ENCODE measurements around the gene ALLC. TPM values are rescaled to one million over a fixed set of nuclear protein-coding genes. Genes with fewer than 3 reads are reported as not detected.

ALLC gene
- total RNA-seq, 1 experiment from 2014 or later: not detected

GRCh38 chr2:3741867-3742602 is 84.0 kb downstream of the ALLC start:
- DNase-seq (ENCODE audit: extremely low read depth, low read depth): no peak

DNA sequence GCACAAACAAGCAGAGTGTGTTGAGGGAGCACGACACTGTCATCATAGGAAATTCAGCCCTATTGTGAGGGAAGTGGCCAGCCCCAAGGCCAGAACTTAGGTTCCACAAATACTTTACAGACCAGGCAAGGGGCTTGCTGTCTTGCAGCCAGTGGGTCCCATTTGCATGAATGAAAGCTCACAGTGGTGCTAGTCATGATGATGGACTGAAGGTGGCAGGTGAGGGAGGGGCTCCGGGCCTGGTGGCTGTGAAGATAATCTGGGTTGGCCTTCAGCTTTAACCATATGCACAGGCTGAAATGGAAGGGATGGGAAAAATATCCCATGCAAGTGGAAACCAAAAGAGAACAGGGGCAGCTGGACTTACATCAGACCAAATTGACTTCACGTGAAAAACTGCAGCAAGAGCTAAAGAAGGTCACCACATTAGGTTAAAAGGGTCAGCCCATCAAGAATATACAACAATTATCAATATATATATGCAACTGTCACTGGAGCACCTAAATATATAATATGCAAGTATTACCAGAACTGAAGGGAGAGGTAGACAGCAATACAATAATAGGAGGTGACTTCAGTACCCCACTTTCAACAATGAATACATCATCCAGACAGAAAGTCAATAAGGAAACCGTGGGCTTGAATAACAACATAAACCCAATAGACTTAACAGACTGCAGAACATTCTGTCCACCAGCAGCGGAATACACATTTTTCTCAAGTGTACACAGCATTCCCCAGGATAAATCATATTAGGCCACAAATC is 84.9 kb downstream of the ALLC start:
- DNase-seq (ENCODE audit: extremely low read depth, low read depth): no peak

GRCh38 chr2:3743951-3744555 is 86.1 kb downstream of the ALLC start:
- DNase-seq (ENCODE audit: extremely low read depth, low read depth): no peak

- DNase-seq (ENCODE audit: extremely low read depth, low read depth): no peak
Measured at GRCh38 chr2:3745920-3746319, 87.9 kb downstream of the ALLC start.

DNA sequence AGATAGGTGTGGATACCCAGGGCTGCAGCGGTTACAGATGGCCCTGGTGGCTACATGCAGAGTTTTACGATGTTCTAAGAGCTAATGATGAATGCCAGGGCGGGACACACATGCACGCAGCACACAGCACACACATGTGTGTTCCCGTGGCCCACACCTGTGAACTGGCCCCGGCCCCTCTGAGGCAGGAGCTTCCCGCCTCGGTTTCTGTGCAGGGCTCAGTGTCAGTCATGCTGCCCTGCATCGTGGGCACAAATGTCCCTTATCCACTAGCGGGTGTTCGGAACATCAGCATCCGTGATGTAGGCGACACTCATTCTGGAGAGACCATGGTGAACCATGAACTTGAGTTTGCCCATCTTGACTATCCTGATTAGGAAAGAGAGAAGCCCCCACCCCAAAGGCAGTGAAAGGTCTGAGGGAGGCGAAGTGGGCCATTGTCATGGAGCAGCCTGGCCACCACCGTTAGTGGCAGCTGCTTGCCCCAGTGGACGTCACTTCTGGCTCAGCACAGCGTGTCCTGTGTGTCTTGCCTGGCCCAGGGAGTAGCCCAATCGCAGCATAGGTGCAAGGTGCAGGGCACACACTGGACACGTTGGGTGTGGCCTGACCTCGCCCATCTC is 89.1 kb downstream of the ALLC start:
- DNase-seq (ENCODE audit: extremely low read depth, low read depth): no peak

DNA sequence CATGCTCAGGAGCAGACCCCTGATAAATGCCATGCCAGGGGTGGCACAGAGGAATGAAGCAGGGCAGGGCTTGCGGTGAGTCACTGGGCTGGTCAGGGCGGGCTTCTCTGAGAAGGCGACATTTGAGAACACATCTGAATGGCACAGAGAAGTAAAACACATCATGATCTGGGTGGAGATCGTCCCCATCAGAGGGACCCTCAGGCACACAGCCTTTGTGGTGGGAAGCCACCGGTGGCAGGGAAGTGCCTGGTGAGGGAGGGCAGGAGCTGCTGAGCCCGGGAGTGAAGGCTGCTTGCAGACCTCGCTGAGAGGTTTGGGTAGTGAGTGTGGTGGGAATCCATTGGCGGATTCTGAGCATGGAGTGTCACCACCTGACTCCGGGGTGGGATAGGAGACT is 89.8 kb downstream of the ALLC start:
- no peak for DNase-seq (ENCODE audit: extremely low read depth, low read depth)

GRCh38 chr2:3749201-3749600 is 91.2 kb downstream of the ALLC start:
- DNase-seq (ENCODE audit: extremely low read depth, low read depth): no peak

- DNase-seq (ENCODE audit: extremely low read depth, low read depth): no peak
Measured at GRCh38 chr2:3751251-3751650, 93.3 kb downstream of the ALLC start.

- no peak for DNase-seq (ENCODE audit: extremely low read depth, low read depth)
Measured at GRCh38 chr2:3751806-3752205, 93.8 kb downstream of the ALLC start.

Small RNA genes lying within 50 kb of the gene (small RNA-seq; reads per million reads assigned to genes)
- 0 reads per million in 2 experiments for gene TMSB4XP2

Other genes with a start within 250 kb of the ALLC start
- gene ADI1, start 138.7 kb upstream of the ALLC start, total RNA-seq (2014; rRNA removed; shearing (Covaris generic)): 27.7 and 28.5 TPM in 2 replicates
- gene RNASEH1, start 99.9 kb upstream of the ALLC start, total RNA-seq (2014; rRNA removed; shearing (Covaris generic)): 39.0 and 42.0 TPM in 2 replicates
- 4,845 and 5,396 TPM in 2 replicates for gene RPS7, start 82.9 kb upstream of the ALLC start, total RNA-seq (2014; rRNA removed; shearing (Covaris generic))
- 0.66 and 1.1 TPM in 2 replicates for gene COLEC11, start 63.1 kb upstream of the ALLC start, total RNA-seq (2014; rRNA removed; shearing (Covaris generic))
- gene DCDC2C, start 45.4 kb downstream of the ALLC start, total RNA-seq (2014; rRNA removed; shearing (Covaris generic)): not detected in 2 replicates